ENCODE results near the gene B9D2.

The B9D2 gene

DNA sequence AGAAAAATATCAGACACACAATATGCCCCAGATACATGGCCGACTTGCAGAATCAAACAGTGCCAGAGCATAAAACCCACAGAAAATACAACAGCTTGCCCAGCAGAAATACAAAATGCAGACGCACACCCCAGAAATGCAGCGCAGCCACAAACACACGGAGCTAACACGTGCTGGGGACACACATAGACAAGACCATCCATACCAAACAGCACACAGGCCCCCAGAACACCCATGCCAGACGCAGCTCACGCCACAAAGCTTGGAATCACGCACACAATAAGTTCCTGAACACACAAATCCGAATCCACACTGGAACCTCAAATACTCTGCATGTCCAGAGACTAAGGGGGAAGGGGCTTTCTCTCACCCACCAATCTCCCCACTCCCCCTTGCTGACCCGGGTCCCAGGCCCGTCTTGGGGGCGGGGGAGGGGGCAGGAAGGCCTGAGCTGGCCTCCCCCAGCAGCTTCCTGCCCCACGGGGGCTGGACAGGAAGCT is 36.8 kb downstream of the B9D2 start:
- DNase-seq (ENCODE audit: low spot score) = no peak

DNA sequence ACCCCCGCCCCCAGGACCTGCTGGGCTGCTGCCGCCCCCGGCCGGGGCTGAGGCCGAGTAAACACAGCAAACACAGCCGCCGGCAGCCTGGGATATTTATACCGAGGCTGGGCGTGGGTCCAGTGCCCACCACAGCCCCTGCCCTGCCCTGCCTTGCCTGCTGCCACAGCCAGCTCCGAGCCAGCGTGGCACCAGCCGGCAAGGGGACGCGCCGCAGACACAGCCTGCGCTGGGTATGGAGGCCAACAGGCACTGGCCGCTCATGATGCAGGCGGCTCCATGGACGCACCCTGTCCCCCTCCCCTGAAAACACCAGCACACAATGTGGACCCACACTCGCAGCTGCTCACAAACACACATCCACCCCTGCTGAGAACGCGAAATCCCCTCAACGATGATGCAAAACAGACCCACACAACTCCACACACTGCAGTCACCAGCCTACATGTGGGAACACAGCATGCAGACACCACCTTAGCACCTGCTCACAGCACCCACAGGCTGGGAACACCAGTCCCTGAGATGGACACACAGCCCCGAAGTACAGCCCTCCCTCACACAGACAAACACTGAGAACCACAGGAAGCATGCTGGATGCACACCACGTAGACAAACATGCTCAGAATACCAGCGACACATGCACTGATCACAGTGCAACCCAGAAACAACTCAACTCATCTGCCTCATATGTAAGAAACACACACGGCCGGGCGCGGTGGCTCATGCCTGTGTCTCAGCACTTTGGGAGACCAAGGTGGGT is 37.8 kb downstream of the B9D2 start:
- DNase-seq (ENCODE audit: low spot score) = peak; percentile 67

DNA sequence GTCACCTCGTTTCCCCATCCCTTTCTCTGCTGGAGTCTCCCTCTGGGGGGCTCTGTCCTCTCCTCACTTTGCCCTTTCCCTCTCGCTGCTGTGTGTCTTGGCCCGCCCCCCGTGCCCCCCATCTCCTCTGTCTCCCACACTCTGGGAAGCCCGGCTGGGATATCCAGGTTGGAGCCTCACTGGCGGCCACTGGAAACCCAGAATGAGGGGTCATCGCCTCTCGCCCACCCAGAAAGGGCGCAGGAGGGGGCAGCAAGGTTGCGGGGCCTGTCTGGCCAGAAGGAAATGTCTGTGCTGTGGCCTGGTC is 38.4 kb downstream of the B9D2 start:
- no peak for DNase-seq (ENCODE audit: low spot score)

DNA sequence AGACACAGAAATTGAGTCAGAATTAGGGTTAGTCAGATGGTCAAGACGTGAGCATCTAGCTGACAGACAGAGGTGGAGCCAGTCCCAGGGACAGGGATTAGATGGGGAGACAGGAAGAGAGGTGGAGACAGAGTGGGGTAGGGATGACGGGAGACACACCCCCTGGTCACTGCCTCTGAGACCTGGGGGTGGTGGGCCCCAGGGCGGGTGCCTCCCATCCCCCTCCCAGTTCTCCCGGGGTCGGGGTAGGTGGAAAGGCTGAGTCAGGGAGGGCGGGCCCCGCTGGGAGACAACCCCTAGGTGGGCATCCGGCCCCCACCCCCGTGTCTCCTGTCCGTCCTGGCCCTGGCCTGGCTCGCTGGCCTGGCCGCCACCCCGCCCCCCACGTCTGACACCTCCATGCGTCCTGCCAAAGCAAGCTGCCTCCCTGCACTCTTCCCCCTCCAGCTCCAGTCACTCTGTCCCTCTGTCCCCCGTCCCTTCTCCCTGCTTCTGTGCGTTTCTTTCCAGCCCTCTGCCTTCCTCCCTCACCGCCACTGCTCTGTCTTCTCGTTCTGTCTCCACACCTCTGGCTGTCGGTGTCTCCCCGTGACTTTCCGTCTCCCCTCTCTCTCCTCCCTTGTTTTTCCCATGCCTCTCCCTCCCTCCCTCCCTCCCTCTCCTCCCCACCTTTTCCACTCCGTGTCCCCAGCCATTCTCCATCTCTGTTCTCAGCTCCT is 38.9 kb downstream of the B9D2 start:
- peak; percentile 82 for DNase-seq (ENCODE audit: low spot score)

DNA sequence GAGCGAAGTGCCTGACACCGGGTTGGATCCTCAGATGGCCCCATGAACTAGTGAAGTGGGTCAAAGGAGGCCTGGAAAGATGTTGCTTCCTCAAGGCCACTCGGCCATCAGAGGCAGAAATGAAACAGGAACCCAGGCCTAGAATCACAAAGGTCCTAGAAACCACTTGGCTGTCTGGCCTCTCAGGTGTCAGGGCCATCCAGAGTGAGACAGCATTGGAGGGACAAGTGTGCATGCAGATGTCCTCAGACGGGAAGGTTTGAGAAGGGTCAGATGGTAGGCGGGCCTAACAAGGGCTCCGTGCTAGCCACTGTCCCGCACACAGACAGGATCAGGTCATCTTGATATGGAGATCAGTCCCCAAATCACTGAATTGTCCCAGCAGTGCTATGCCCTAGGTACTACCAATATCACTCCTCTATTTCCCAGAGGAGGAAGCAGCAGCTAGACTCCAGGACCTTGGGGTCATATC is 39.7 kb downstream of the B9D2 start:
- no peak for DNase-seq (ENCODE audit: low spot score)

DNA sequence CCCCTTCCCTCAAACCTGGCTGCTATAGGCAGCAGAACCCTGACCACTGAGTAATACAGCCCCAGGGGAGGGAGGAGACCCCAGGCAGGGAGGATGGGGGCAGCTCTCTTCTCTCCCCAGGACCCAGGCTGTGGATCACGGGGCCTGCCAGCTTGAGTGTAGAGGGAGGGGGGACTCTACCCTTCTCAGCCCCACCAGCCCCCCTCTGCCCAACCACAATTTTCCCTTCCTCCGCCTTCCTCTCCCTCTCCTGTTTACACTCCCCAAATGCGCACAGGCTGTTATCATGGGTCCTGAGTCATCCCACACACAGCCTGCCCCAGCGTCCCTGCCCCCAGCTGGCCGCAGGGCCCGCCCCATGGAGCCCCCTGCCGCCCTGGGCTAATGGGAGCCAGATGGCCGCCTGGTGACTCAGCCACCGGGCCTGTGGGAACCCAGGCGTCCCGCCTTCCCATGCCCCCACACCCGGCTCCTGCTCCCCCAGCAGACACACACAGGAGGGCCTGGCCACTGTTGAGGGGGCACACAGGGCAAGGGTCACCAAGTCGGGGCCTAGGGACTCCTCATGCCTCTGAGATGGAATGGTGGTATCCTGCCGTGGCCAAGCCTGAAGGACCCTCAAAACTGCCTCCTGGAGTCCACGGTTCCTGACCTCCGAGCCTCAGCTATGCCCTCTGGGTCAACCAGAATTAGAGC is 40.4 kb downstream of the B9D2 start:
- DNase-seq (ENCODE audit: low spot score) = peak; percentile 95

DNA sequence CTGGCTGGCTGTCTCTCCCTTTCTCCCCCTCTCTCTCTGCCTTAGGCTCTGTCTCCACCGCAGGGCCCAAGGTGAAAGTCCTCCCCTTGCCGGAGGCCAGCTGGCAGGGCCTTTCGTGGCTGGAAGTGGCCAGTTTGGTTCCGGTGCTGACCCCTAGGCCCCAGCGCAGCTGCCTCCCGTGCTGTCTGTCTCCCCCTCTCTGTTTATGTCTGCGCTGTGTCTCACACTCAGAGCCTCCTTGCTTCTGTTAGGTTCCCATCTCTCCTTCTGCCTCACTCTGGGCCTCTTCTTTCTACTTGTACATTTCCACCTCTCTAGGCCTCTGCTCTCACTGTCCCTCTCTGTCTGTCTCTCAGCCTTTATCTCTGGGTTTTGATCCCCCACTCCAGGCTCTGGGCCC is 40.9 kb downstream of the B9D2 start:
- peak; percentile 66 for DNase-seq (ENCODE audit: low spot score)

DNA sequence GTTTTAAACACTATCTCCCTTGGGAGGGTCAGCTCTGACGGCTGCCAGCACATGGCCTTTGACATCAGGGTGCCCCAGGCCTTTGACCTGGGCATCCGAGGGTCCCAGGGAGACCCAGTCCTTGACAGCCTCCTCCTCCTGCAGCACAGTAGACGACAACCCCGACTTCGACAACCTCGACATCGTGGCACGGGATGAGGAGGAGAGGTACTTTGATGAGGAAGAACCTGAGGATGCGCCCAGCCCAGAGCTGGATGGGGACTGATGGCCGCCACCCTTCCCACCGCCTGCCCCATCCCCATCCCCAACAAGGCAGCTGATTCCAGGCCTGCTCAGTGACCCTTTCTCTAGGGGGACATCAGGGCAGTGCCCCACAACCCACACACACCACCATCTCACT is 41.5 kb downstream of the B9D2 start:
- no peak for DNase-seq (ENCODE audit: low spot score)

DNA sequence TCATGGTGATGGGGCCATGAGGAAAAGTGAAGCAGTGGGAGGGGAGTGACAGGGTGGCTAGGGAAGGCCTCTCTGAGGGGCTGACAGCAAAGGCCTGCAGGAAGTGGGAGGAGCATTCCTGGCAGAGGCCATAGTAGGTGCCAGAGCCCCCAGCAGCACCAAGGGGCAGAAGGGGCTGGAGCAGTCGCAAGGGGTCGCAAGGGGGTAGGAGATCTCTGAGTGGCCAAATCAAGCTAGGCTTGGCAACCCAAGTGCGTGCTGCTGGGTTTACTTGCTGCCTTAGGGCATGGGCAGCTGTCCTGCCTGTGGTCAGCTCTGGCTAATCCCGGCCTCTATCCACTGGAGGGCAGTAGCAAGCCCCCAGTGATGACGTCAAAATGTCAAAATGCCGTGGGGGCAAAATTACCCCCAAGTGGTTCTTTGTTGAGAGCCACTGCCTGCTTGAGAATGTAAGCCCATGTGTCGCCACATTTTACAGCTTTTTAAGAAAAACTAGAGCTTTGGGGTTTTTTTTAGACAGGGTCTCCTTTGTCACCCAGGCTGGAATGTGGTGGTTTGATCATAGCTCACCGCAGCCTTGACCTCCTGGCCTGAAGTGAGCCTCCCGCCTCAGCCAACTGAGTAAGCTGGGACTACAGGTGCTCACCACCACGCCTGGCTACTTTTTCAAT is 42.2 kb downstream of the B9D2 start:
- DNase-seq (ENCODE audit: low spot score) = peak; percentile 89

DNA sequence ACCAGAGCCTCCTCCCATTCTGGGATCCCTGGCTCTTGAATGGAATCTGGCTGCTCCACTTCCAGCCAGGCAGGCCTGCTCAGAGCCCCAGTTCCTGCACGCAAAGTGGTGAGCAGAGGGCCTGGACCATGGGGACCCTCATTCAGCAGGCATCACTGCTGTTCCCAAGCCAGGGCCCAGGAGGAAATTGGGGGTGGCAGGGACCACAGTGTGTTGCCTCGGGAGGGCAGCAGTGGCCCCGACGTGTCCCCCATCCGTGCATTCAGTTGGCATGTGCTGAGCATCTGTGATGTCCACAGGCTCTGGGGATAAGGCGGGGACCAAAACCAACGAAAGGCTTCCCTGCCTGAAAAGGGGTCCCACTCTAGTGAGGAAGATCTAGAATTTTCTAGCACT is 42.7 kb downstream of the B9D2 start:
- no peak for DNase-seq (ENCODE audit: low spot score)

DNA sequence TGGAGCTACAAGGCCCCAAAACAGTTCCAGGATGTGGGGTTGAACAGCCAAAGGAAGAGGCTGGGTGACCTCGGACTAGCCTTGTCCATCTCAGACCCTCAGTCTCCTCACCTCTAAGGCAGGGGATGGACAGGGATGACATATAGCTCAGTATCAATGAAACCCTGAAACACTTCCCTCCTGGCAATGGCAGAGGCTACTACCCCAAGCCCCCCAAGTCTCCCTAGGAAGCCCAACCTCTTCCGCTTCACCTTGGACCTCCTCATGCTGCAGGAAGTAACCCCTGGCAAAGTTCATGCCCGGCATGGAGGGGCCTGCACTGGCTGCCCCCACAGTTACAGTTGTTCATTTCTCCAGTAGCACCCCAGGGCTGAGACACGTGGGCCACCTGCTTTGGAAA is 43.4 kb downstream of the B9D2 start:
- DNase-seq (ENCODE audit: low spot score) = no peak

DNA sequence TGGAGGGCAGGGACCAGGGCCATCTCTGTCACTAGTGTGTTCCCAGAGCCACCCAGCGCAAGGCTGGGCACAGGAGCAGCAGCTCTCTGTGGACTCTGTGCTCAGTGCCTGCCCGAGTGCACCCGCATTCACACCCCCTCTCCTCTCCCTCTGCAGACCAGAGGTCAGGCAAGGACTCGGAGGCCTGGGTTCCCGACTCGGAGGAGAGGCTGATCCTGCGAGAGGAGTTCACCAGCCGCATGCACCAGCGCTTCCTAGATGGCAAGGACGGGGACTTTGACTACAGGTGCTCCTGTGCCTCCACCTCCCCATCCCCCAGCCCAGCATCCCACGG is 43.8 kb downstream of the B9D2 start:
- DNase-seq (ENCODE audit: low spot score) = no peak

DNA sequence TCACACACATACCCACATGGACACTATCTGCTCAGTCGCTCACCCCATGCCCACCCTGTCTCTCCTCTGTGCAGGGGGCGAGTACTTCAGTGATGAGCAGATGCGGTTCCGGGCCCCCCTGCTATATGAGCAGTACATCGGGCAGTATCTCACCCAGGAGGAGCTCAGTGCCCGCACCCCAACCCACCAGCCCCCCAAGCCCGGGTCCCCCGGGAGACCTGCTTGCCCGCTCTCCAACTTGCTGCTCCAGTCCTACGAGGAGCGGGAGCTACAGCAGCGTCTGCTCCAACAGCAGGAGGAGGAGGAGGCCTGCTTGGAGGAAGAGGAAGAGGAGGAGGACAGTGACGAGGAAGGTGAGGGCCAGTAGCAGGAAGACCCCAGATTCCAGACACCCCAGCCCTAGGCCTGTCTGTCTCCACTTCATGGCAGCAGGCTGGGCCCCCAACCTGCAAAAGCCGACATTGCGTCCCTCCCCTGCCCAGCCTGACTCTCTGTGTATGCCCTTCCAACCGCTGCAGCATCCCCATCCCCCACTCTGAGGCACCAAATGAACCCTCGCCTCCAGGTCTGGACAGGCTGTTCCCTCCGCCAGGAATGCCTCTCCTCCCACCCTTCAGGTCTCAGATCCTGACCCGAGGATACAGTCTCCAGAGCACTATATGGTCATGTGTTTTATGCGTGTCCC is 44.3 kb downstream of the B9D2 start:
- no peak for DNase-seq (ENCODE audit: low spot score)

DNA sequence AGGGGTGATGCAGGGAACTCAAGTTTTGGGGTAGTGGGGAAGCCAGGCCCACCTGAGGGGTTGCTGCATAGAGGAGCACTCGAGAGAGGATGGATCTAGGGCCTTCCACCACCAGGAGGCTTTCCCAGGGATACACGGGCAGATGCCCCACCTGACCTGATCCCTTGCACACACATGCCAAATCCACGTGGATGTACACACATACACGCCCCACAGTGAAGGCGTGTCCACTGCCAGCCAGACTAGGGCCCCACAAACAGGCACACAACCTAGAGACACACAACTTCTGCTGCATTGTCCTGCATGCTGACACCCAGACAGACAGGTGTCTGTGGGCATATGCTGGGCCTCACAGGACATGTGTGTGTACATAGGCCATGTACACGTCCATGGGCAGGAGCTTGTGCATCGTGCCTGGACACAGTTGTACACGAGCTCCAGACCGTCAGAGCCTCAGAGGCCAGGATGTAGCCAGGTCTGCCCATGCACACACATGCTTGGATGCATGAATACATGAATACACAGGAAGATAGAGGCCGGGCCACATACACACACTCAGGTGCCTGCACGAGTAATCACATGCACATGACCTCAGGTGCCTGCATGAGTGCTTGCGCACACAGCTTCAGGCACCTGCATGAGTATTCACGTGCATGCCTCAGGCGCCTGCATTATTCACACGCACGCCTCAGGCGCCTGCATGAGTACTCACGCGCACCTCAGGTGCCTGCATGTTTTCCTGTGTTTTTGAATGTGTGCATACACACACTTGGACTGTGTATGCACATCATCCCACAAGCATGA is 45.1 kb downstream of the B9D2 start:
- DNase-seq (ENCODE audit: low spot score) = no peak

DNA sequence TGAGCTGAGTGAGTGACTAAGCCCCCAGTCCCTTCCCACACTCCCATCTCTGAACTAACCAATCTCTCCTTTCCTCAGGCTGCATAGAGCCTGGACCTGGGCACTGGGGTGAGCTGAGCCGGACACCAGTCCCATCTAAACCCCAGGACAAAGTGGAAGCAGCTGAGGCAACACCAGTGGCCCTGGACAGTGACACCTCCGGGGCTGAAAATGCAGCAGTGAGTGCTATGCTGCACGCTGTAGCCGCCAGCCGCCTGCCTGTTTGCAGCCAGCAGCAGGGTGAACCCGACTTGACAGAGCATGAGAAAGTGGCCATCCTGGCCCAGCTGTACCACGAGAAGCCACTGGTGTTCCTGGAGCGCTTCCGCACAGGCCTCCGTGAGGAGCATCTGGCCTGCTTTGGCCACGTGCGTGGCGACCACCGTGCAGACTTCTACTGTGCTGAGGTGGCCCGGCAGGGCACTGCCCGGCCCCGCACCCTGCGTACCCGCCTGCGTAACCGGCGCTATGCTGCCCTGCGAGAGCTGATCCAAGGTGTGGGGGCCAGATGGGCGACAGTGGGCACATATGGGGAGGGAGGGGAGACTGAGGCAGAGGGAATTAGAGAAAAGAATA is 47.5 kb downstream of the B9D2 start:
- no peak for DNase-seq (ENCODE audit: low spot score)

DNA sequence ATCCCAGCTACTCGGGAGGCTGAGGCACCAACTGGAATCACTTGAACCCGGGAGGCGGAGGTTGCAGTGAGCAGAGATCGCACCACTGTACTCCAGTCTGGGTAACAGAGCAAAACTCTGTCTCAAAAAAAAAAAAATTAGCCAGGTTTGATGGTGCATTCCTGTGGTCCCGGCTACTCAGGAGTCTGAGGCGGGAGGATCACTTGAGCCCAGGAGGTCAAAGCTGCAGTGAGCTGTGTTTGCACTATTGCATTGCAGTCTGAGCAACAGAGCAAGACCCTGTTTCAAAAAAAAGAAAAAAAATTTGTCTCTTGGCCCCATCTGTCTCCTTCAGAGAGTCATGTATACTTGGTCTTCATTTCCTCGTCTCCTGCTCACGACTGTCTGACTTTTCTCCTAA is 52.3 kb downstream of the B9D2 start:
- no peak for DNase-seq (ENCODE audit: low spot score)

DNA sequence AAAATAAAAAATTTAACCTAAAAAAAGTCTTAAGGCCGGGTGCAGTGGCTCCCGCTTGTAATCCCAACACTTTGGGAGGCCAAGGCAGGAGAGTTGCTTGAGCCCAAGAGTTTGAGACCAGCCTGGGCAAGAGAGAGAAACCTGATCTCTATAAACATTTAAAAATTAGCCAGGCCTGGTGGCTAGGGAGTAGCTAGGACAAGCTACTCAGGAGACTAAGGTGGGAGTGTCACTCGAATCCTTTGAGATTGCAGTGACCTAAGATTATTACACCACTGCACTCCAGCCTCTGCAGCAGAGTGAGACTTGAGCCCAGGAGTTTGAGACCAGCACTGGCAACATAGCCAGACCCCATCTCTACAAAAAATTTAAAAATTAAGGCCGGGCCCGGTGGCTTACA is 52.9 kb downstream of the B9D2 start:
- DNase-seq (ENCODE audit: low spot score) = no peak

DNA sequence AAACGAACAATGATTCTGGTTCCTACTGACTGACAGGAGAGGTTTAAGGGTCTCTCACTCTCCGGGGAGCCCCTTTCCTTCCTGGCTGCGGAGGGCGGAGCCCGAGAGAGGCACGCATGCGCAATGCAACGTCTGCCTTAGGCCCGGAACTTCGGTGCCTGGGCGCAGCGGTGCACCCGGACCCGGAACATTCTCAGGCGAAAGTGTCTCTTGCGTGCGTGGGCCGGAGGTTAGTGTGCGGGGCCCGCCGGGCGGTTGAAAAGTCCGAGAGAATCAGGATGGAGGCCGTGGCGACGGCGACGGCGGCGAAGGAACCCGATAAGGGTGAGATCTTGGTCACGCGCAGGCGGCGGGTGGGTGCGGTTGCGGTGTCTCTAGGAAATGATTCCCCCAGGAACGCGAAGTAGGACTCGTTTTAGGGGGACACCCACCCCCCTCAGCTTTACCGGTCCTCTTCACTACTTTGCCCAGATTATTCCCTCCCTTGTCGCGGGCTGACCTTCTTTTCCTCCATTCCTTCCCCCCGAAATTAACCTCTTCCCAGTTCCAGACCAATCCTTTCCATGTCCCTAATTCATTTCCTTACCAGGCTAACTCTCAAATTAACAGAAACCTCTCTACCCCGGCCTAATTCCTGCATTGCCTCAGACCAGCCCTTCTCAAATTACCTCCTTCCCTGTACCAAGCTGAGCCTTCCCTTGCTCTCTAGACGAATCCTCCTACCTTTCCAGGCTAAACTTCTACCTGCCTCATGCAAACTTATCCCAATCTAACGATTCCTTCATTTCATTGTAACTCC is 53.7 kb downstream of the B9D2 start, which contains the start of gene CCDC97:
CCDC97 (plus strand) TSS at position 140 of the 799 bp plus-strand sequence; CDS start at position 279, 139 bp downstream.
- peak; percentile 94 for DNase-seq (ENCODE audit: low spot score)

DNA sequence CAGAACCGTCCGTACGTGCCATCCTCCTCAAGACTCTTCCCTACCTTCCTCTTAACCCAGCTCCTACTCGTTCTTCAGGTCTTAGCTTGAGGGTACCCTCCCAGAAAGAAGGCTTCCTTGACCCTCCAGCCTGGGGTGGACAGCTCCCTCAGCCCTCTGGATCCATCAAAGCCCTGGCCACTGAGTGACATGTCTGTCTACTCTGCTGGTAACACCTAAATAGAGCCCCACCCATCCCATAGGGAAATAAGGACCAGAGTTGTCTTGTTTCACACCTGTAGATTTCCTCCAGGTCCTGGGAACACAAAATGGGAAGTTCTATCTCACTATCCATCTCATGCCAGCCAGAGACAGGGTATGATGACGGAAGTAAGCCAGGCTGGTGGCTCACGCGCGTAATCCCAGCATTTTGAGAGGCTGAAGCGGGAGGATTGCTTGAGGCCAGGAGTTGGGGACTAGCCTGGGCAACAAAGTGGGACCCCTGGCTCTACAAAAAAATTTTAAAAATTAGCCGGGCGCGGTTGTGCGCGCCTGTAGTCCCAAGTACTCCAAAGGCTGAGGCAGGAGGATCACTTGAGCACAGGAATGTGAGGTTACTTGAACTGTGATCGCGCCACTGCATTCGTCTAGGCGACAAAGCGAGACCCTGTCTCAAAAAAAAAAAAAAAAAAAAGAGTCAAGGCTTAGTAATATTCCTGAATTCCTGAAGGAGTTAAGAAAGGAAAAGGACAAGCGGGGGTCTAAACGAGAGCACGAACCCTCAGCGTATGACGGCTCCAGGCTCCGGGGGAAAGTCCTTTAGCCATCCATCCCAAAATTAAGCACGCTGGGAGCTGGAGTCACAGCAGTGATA is 54.5 kb downstream of the B9D2 start:
- DNase-seq (ENCODE audit: low spot score) = no peak

Measured in AG08396 (cell line).